OCI-LY1 (cell line): ENCODE data around the gene NUBPL.
"Not testable (repeated sequence)": the region's sequence is repeated elsewhere in the genome, so short reads cannot be mapped to it uniquely, and the experiment has no call there.

Experiments used
- H2AFZ ChIP-seq: fragments of 200-600 bp; sonication (generic), shearing (Covaris generic); 2 replicates; pipeline ENCODE4 v1.6.0; 2014; ENCODE audit warnings: antibody characterized with exemption, mild to moderate bottlenecking, low read length
- H3F3A ChIP-seq: fragments of 200-600 bp; sonication (generic), shearing (Covaris generic); 2 replicates; pipeline ENCODE4 v1.6.0; 2014; ENCODE audit warnings: mild to moderate bottlenecking, antibody characterized with exemption, low read length, moderate library complexity; ENCODE audit not compliant: insufficient read depth
- H3K27ac ChIP-seq: fragments of 200-600 bp; sonication (generic); 2 replicates; pipeline ENCODE4 v1.5.1; 2014; ENCODE audit warnings: low read length, mixed run types, mild to moderate bottlenecking, low read depth; ENCODE audit not compliant: poor library complexity, severe bottlenecking
- H3K27me3 ChIP-seq: fragments of 200-600 bp; sonication (generic); 2 replicates; pipeline ENCODE4 v1.6.0; 2014; ENCODE audit warnings: antibody characterized with exemption, mild to moderate bottlenecking, low read length, moderate library complexity; ENCODE audit not compliant: insufficient read depth
- H3K36me3 ChIP-seq: fragments of 200-600 bp; sonication (generic); 2 replicates; pipeline ENCODE4 v1.6.1; 2014; ENCODE audit warnings: mild to moderate bottlenecking, antibody characterized with exemption, low read length, moderate library complexity, mixed read lengths; ENCODE audit not compliant: insufficient read depth
- H3K4me1 ChIP-seq: fragments of 200-600 bp; sonication (generic); 2 replicates; pipeline ENCODE4 v1.5.1; 2014; ENCODE audit warnings: mild to moderate bottlenecking, low read length, moderate library complexity; ENCODE audit not compliant: insufficient read depth, severe bottlenecking
- H3K4me2 ChIP-seq: fragments of 200-600 bp; sonication (generic), shearing (Covaris generic); 2 replicates; pipeline ENCODE4 v1.6.1; 2014; ENCODE audit warnings: low read length
- H3K4me3 ChIP-seq: fragments of 200-600 bp; sonication (generic); 2 replicates; pipeline ENCODE4 v1.5.1; 2014; ENCODE audit warnings: low read length, low read depth, mild to moderate bottlenecking, mixed read lengths; ENCODE audit not compliant: poor library complexity, severe bottlenecking
- H3K79me2 ChIP-seq: fragments of 200-600 bp; shearing (Covaris generic); 2 replicates; pipeline ENCODE4 v1.6.1; 2016; ENCODE audit warnings: mixed run types, low read length, mixed read lengths; ENCODE audit not compliant: insufficient read depth
- H3K9ac ChIP-seq: fragments of 200-600 bp; sonication (generic), shearing (Covaris generic); 2 replicates; pipeline ENCODE4 v1.6.1; 2014; ENCODE audit warnings: mild to moderate bottlenecking, low read length, mixed read lengths
- H3K9me2 ChIP-seq: fragments of 200-600 bp; sonication (generic), shearing (Covaris generic); 2 replicates; pipeline ENCODE4 v1.6.1; 2014; ENCODE audit warnings: low read depth, mild to moderate bottlenecking, low read length, mixed read lengths
- H3K9me3 ChIP-seq: fragments of 200-600 bp; shearing (Covaris generic); 2 replicates; pipeline ENCODE4 v1.6.1; 2014; ENCODE audit warnings: low read length, mixed read lengths
- H4K20me1 ChIP-seq: fragments of 200-600 bp; sonication (generic), shearing (Covaris generic); 2 replicates; pipeline ENCODE4 v1.6.0; 2016; ENCODE audit warnings: mild to moderate bottlenecking, low read length; ENCODE audit not compliant: insufficient read depth
- EZH2 ChIP-seq: fragments of 200-600 bp; sonication (generic), shearing (Covaris generic); IDR thresholded peaks from 2 replicates; pipeline ENCODE4 v1.8.0; 2017; ENCODE audit warnings: borderline replicate concordance, mixed run types, mild to moderate bottlenecking, antibody characterized with exemption, low read length, moderate library complexity, mixed read lengths
- TF ChIP-seq, protein P1 (sequence below): fragments of 200-600 bp; sonication (generic), shearing (Covaris generic); IDR thresholded peaks from 2 replicates; pipeline ENCODE4 v1.5.1; 2017; ENCODE audit warnings: mild to moderate bottlenecking, antibody characterized with exemption, low read length, moderate library complexity, mixed read lengths

NUBPL gene

DNA sequence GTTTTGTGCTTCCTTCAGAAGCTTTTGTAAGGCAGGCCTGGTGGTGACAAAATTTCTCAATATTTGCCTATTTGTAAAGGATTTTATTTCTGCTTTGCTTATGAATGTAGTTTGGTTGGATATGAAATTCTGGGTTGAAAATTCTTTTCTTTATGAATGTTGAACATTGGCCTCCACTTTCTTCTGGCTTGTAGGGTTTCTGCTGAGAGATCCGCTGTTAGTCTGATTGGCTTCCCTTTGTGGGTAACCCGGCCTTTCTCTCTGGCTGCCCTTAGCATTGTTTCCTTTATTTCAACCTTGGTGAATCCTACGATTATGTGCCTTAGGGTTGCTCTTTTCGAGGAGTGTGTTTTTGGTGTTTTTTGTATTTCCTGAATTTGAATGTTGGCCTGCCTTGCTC is 58.2 kb downstream of the NUBPL start:
- Histone ChIP-seq H3F3A (no peaks in the 10 kb centered on the region), H2AFZ (no peak overlapping the region), H3K4me2 (no peak overlapping the region), H4K20me1 (no peaks in the 10 kb centered on the region), H3K9me2 (no peaks in the 10 kb centered on the region), H3K27ac (no peak overlapping the region), H3K9me3 (0 out of 2 replicates have a peak, but pooled peaks cover 2% of the 10 kb centered on the region), H3K4me1 (no peaks in the 10 kb centered on the region), H3K79me2 (no peaks in the 10 kb centered on the region), H3K4me3 (no peak overlapping the region), H3K27me3 (no peaks in the 10 kb centered on the region), H3K36me3 (no peaks in the 10 kb centered on the region), H3K9ac (no peak overlapping the region)
- TF ChIP-seq, protein P1, sequence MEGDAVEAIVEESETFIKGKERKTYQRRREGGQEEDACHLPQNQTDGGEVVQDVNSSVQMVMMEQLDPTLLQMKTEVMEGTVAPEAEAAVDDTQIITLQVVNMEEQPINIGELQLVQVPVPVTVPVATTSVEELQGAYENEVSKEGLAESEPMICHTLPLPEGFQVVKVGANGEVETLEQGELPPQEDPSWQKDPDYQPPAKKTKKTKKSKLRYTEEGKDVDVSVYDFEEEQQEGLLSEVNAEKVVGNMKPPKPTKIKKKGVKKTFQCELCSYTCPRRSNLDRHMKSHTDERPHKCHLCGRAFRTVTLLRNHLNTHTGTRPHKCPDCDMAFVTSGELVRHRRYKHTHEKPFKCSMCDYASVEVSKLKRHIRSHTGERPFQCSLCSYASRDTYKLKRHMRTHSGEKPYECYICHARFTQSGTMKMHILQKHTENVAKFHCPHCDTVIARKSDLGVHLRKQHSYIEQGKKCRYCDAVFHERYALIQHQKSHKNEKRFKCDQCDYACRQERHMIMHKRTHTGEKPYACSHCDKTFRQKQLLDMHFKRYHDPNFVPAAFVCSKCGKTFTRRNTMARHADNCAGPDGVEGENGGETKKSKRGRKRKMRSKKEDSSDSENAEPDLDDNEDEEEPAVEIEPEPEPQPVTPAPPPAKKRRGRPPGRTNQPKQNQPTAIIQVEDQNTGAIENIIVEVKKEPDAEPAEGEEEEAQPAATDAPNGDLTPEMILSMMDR, result no peak
- no peak for TF ChIP-seq EZH2

DNA sequence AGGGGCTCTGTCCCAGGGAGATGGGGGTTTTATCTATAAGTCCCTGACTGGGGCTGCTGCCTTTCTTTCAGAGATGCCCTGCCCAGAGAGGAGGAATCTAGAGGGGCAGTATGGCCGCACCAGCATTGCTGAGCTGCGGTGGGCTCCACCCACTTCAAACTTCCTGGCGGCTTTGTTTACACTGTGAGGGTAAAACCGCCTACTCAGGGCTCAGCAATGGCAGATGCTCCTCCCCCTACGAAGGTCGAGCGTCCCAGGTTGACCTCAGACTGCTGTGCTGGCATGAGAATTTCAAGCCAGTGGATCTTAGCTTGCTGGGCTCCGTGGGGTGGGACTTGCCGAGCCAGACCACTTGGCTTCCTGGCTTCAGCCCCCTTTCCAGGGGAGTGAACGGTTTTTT is 59.7 kb downstream of the NUBPL start:
- H3K36me3 ChIP-seq, H2AFZ ChIP-seq, H3F3A ChIP-seq, H3K9ac ChIP-seq, H3K4me3 ChIP-seq, H4K20me1 ChIP-seq, H3K9me3 ChIP-seq, H3K79me2 ChIP-seq, H3K4me2 ChIP-seq, H3K4me1 ChIP-seq, H3K27ac ChIP-seq, H3K9me2 ChIP-seq, H3K27me3 ChIP-seq: not testable (repeated sequence)

DNA sequence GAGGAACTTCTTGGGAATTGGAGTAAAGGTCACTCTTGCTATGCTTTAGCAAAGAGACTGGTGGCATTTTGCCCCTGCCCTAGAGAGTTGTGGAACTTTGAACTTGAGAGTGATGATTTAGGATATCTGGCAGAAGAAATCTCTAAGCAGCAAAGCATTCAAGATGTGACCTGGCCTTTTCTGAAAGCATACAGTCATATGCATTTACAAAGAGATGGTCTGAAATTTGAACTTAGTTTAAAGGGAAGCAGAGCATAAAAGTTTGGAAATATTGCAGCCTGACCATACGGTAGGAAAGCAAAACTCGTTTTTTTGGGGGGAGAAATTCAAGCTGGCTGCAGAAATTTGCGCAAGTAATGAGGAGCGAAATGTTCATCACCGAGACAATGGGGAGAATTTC is 60.9 kb downstream of the NUBPL start:
- Histone ChIP-seq H3K79me2 (no peaks in the 10 kb centered on the region), H3K27me3 (no peaks in the 10 kb centered on the region), H2AFZ (no peak overlapping the region), H3K4me1 (no peaks in the 10 kb centered on the region), H3K36me3 (no peaks in the 10 kb centered on the region), H3K9me2 (no peaks in the 10 kb centered on the region), H3K9ac (no peak overlapping the region), H3K4me3 (no peak overlapping the region), H3K27ac (no peak overlapping the region), H4K20me1 (no peaks in the 10 kb centered on the region), H3F3A (no peaks in the 10 kb centered on the region), H3K4me2 (no peak overlapping the region), H3K9me3 (0 out of 2 replicates have a peak, but pooled peaks cover 2% of the 10 kb centered on the region)
- TF ChIP-seq, protein P1, result no peak
- TF ChIP-seq EZH2, result no peak

DNA sequence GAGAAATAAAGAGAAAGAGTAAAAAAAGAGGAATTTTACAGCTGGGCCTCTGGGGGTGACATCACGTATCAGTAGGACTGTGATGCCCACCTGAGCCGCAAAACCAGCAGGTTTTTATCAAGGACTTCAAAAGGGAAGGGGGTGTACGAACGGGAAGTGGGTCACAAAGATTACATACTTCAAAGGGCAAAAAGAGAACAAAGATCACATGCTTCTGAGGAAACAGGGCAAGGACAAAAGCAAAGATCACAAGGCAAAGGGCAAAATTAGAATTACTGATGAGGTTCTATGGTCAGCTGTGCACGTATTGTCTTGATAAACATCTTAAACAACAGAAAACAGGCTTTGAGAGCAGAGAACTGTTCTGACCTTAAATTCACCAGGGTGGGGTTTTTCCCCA is 91.7 kb downstream of the NUBPL start:
- not testable (repeated sequence) for H3K9ac ChIP-seq, H3K4me1 ChIP-seq, H3K36me3 ChIP-seq, H3K4me2 ChIP-seq, H3K27me3 ChIP-seq, H3K9me2 ChIP-seq, H4K20me1 ChIP-seq, H3K27ac ChIP-seq, H3F3A ChIP-seq, H2AFZ ChIP-seq, H3K79me2 ChIP-seq, H3K4me3 ChIP-seq, H3K9me3 ChIP-seq
